ENCODE data around the gene HNF1B.
"Not testable (repeated sequence)": the region's sequence is repeated elsewhere in the genome, so short reads cannot be mapped to it uniquely, and the experiment has no call there.

HNF1B gene

GRCh38 chr17:37699285-37699973 is 45.4 kb downstream of the HNF1B start:
- no peak for DNase-seq

DNA sequence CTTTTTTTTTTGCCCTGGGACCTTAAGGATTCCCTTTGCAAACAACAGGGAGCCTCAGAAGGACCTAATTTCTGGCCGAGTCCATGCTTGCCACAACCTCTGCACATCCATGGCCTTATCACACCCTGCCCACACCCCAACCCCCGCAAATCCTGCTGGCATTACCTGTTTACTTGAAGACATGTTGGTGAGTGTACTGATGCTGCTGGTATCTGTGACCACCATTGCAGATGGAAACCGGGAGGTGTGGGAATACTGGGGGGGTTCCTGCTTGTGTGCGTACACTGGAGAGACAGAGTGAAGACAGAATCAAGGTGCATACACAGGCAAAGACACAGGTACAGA is 46.0 kb downstream of the HNF1B start:
- DNase-seq: no peak

DNA sequence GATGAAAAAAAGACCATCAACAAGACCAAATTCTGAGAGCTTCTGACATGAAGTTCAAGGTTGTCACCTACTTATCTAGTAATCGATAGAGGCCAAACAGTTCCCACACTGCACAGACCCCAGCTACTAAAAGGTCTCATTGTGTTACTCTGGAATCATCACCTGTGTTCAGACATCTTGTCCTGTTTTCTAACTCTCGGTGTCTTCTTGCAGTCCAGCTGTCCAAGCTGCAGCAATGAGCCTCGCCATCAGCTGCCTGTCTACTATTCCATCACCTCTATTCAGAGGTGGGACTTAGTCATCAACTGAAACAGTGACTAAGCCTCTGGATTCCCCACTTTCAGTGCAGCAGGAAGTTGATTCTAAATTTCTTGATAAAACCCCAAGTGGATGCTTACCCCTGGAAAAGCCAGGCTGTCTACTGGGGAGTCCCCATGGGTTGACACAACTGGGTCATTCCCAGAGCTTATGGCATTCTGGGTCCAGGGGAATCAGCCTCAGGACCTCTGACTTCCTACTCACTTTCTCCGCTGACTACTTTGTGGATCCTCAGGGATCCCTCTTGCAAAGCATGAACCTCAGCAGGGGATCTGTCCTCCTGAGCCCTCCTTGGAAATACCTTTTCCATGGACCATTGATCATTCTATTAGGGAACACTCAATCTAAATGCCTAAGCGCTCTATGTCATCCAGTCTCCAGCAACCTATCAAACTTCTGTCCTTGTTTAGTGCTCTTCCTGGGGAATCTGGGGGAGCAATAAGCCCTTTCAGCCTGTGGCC is 46.5 kb downstream of the HNF1B start:
- DNase-seq: peak; percentile 78

- DNase-seq: no peak
Observed at GRCh38 chr17:37697381-37697780, 47.5 kb downstream of the HNF1B start.

- no peak for DNase-seq
Observed at GRCh38 chr17:37696366-37696765, 48.5 kb downstream of the HNF1B start.

- DNase-seq: no peak
Observed at GRCh38 chr17:37695726-37696125, 49.1 kb downstream of the HNF1B start.

GRCh38 chr17:37694734-37695133 is 50.1 kb downstream of the HNF1B start:
- no peak for DNase-seq

DNA sequence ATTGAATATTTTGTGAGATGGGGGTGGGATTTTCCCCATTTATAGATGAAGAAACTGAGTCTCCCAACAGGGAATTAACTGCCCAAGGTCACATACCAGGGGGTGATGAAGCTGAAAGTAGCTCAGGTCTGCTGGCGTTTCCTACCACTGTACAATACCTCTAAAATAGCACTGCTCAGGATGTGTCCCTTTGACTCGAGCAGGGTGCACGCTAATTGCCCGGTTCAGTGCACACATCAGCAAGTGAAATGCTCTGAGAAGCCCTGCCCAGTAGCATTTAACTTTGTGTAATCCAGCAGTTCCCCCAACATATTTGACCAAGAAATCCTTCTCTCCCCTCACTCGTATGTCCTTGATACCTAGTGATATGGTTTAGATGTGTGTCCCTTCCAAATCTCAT is 51.5 kb downstream of the HNF1B start:
- no peak for DNase-seq

DNA sequence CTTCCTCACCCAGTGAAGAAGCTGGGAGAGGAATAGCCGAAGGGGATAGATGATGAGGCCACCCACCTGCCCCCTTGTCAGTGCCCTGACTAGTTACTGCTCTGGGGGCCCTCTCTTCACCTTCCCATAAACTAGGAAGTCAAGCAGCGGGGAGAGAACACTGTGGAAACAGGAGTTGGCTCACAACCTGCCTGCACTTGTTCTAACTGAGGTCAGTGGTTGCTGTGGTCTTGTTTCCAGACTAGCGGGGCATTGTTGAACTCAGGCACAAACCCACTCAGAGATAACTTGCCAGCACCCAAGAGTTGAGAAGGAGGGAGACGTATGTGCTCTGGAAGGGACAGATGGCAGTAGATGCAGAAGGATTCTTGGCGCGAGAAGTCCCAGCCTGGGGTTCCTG is 53.1 kb downstream of the HNF1B start:
- DNase-seq: no peak

DNA sequence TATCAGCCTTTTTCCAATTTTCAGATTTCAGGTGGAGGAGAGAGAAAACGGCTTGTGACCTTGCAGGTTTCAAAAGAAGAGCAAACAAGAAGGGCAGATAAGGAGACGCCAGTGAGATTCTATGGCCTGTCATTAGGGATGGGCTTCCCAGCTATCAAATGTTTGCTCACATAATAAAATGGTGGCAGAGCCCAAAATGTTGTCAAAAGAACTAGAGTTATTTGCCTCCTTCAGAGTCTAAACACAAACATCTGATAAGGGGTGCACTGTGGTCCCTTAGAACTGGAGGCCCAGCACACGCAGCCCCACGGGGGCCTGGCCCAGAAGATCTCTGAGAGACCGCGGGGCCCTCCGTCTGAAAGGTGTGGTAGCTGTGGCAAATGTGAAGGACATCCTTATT is 55.5 kb downstream of the HNF1B start:
- DNase-seq: no peak

GRCh38 chr17:37683454-37683984 is 61.3 kb downstream of the HNF1B start:
- DNase-seq: no peak

DNA sequence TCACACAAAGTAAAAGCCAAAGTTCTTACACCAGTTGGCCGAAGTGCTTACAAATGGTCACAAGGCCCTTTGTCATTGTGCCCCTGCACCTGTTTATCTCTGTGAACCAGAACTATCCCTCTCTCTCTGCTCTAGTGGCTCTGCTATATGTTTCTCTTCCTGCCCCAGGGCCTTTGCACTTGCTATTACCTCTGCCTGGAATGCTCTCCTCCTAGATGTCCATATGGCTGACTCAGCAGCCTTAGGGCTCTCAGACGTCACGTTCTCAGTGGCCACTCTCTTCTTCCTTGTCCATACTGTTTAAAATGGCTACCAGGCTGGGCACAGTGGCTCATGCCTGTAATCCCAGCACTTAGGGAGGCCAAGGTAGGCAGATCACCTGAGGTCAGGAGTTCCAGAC is 62.9 kb downstream of the HNF1B start:
- no peak for DNase-seq

- DNase-seq: not testable (repeated sequence)
Observed at GRCh38 chr17:37679995-37680394, 64.9 kb downstream of the HNF1B start.

DNA sequence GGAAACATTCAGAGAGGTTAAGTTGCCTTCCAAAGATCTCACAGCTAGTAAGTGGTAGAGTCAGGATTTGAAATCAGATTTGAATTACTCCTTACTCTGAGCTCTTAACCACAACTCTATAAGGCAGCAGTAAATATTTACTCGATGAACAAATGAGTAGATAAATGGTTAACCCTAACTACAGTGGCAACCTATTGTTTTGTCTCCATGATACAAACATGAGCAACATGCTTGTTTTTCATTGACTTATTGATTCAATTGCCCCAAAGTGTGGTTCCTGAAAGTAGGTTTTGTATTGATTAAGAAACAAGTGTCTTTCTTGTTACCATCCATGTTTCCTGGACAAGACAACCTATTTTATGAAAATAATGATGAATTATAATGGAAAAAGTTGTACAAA is 66.8 kb downstream of the HNF1B start:
- DNase-seq: no peak

- no peak for DNase-seq
Observed at GRCh38 chr17:37677021-37677420, 67.8 kb downstream of the HNF1B start.

- peak; percentile 43 for DNase-seq
Observed at GRCh38 chr17:37676115-37676925, 68.5 kb downstream of the HNF1B start.

- DNase-seq: no peak
Observed at GRCh38 chr17:37674511-37674910, 70.3 kb downstream of the HNF1B start.

DNA sequence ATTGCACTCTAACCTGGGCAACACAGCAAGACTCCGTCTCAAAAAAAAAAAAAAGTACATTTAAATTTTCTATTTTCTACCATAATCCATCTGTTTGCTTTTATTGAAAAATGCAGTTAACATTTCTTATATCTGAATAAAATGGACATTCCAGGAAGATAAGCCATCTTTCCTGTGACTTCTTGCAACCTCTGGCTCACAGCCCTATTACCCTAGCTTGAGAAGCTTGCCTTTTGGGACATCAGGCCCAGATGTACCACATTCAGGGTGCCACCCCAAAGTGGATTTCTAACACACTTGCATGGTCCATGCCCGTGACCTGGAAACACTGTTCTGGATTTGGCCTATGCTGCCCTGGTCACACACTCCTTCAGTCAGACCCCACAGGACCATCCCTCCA is 71.5 kb downstream of the HNF1B start:
- no peak for DNase-seq

- DNase-seq: no peak
Observed at GRCh38 chr17:37672548-37673078, 72.2 kb downstream of the HNF1B start.

DNA sequence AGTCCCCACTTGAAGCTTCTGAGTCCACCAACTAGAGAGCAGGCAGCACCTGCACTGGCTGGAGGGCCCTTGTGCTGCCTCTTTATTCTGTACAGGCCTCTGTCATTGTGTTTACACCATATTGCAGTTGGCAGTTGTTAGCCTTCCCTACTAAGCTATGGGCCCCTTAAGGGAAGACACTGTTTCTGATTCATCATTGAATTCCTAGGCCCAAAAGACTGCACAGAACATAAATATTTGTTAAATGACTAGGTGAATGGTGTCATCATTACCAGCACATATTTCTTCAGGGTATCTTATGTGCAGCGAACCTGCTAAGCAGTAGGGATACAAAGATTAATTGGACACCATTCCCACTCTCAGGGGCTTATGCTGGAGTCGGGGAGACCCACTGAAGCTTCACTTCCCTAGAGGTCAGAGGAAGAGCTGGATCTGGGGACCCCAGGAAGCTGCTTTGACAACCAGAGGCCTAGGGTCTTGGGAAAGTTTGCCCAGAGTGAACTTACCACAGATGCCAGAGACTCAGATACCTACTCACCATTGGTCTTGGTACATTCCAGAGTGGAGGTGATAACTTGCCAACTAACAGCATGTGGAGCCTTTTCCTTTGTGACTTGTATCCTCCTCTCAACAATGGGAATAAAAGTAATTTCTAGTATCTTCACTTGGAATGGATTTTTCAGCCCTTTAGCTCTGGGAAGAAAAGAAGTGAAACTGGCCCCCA is 72.9 kb downstream of the HNF1B start:
- peak; percentile 90 for DNase-seq

DNA sequence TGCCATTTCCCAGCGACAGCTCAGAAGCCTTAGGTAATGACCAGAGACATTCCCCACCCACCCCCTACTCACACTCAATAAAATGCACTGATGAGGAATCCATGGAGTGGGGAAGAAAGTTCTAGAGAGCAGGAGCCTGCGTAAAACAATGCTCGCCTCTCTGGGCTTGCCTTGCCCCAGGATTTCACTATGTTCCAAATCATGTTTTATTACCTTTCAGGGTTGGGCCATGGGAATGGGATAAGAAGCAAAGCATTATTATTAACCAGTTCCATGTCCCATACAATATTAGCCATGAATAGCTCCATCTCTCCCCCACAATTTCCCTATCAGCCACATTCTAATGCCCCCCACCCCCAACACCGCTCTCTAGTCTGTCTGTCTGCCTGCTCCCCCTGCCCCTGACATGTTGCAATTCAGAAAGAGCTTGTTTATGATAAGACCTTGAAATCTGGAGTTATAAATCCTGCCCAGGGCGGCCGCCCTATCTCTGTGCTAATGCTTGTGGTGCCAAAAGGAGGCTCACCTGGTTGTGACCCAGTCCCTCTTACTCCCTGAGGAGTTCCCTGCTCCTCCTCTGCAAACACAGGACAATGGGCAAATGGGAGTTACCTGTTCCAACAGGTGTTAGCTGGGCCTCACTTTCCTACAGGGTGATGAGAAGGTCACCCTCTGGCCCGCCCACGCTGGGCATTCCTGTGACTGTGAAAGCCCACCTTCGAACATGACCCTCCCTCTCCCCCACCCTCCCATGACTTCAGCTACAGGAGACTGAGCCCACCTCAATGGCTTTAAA is 73.6 kb downstream of the HNF1B start:
- DNase-seq: peak; percentile 7

DNA sequence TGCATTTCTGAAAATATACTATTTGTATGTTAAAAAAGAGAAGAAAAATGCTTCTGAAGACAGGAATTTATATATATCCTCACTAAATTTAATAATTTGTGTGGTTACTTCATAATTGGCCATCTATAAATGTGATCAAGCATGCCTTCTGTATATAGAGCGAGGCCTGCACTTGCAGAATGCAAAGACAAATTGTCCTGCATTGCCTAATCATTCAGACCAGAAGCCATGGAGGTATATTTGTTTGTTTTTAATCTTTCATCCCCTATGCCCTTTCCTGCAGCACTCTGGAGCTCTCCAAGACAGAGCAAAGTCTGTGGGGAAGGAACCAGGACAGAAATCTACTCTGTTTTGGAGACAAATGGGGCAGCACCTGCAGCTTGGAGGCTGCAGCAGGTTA is 77.8 kb downstream of the HNF1B start:
- no peak for DNase-seq

Data from NCI-H226 (cell line).